Spleen (tissue), 11 donors: ENCODE results near the gene LARP1. TPM values are rescaled to one million over a fixed set of nuclear protein-coding genes. Genes with fewer than 3 reads are reported as not detected.

Source experiments
- DNase-seq: peaks from one replicate; pipeline ENCODE4 v3.0.0-alpha.2; 2020
- H3K27ac ChIP-seq, 8 donors: fragments of 200-600 bp; sonication (generic) in 7 of 8; 1 replicate in 4 of 8; 2 replicates in 4 of 8; pipeline versions ENCODE4 v1.5.0 to v1.8.0; 2016 to 2021; ENCODE audit warnings: inconsistent platforms in 4 of 8, mild to moderate bottlenecking in 4 of 8, moderate library complexity in 1 of 8
- H3K27me3 ChIP-seq, 7 donors: fragments of 200-600 bp; sonication (generic) in 6 of 7; replicated peaks in 1 of 7; 1 replicate in 4 of 7; 2 replicates in 3 of 7; pipeline versions ENCODE4 v1.5.0 to v1.8.0; 2016 to 2021; ENCODE audit warnings: inconsistent platforms in 3 of 7, mild to moderate bottlenecking in 1 of 7
- H3K36me3 ChIP-seq, 6 donors: fragments of 200-600 bp; sonication (generic) in 5 of 6; 1 replicate in 4 of 6; 2 replicates in 2 of 6; pipeline versions ENCODE4 v1.5.0 to v1.8.0; 2016 to 2021; ENCODE audit warnings: inconsistent platforms in 2 of 6
- H3K4me1 ChIP-seq, 6 donors: fragments of 200-600 bp; sonication (generic) in 5 of 6; 1 replicate in 3 of 6; 2 replicates in 3 of 6; pipeline versions ENCODE4 v1.5.0 to v1.8.0; 2016 to 2021; ENCODE audit warnings: inconsistent platforms in 3 of 6
- H3K4me3 ChIP-seq, 8 donors: fragments of 200-600 bp; sonication (generic) in 7 of 8; 1 replicate in 4 of 8; 2 replicates in 4 of 8; pipeline versions ENCODE4 v1.5.0 to v1.8.0; 2016 to 2021; ENCODE audit warnings: inconsistent platforms in 4 of 8, mild to moderate bottlenecking in 4 of 8, moderate library complexity in 2 of 8
- H3K9me3 ChIP-seq, 8 donors: fragments of 200-600 bp; sonication (generic) in 7 of 8; 1 replicate in 4 of 8; 2 replicates in 4 of 8; pipeline versions ENCODE4 v1.5.0 to v1.8.0; 2016 to 2021; ENCODE audit warnings: inconsistent platforms in 4 of 8
- CTCF ChIP-seq, 11 experiments: fragments of 200-600 bp in 7 of 11; fragments of 450-650 bp in 4 of 11; sonication (generic) in 4 of 11; IDR thresholded peaks in 8 of 11; conservative IDR thresholded peaks in 3 of 11; 1 replicate in 7 of 11; 2 replicates in 4 of 11; pipeline versions ENCODE4 v1.4.0 to v1.8.0; 2016 to 2021; ENCODE audit warnings: antibody characterized with exemption in 11 of 11, inconsistent platforms in 4 of 11, mild to moderate bottlenecking in 1 of 11
- POLR2A ChIP-seq, 3 donors: fragments of 450-650 bp; IDR thresholded peaks; one replicate each; pipeline ENCODE4 v1.5.1; 2017; ENCODE audit warnings: antibody characterized with exemption in 3 of 3, mild to moderate bottlenecking in 1 of 3
- POLR2AphosphoS5 ChIP-seq, 3 donors: sonication (generic); formaldehyde crosslinking; IDR thresholded peaks; one replicate each; pipeline ENCODE4 v1.5.1; 2017; ENCODE audit warnings: antibody characterized with exemption in 3 of 3
- WGBS, 5 donors: extraction: QIAGEN DNeasy Blood & Tissue Kit in 3 of 5; methylation state at CpG; one replicate each; pipeline versions ENCODE4 v1.1.5 to v1.1.7; 2013 to 2018; 5-methylcytosine and 5-hydroxymethylcytosine counted together
- intact Hi-C: fragments of 100-400 bp; cut with DNase I; formaldehyde crosslinking; loops from one replicate; pipeline ENCODE4 v1.15.0; 2023; ENCODE audit warnings: low total_unique reads
- polyA plus RNA-seq, 3 donors: library from polyadenylated mRNA; stranded (reverse); fragments of 200-250 nt; gene quantifications; one replicate each; pipeline ENCODE4 v1.2.1, GENCODE V29; 2013
- total RNA-seq, 7 donors: library from RNA; depleted of rRNA in 3 of 7; stranded (reverse); fragments of >200 nt in 3 of 7; fragmentation: NEBNext Ultra II Directional in 4 of 7; extraction: Animal tissue kit (Norgen Biotek cat#: 25700) in 4 of 7; gene quantifications; one replicate each; pipeline versions ENCODE4 v1.1.0 to v1.2.1, GENCODE V29; 2016 to 2021
- donor health status: healthy with polysubstance abuse.
- donor health status: DM: no; HTN: no; CAD: no; lungs with moderate emphysema.
- donor health status: DM: no; HTN: no; CAD: no.
- donor health status: Bipolar disorder and iron deficiency.
- donor health status: healthy.
- donor health status: DM: no; HTN: no; CAD: no.
- donor health status: DM: yes; HTN: yes; CAD: no.

The LARP1 gene
- total and polyA plus RNA-seq, 10 donors: 13.8 to 168 (median 120) TPM

- no peaks in the 10 kb centered on the region for H3K27me3 ChIP-seq
- 82 to 94% (median 92%) methylated on average over 2 of the region's 2 CpGs for WGBS, 5 donors
- H3K36me3 ChIP-seq: no peaks in the 10 kb centered on the region
- H3K9me3 ChIP-seq: no peaks in the 10 kb centered on the region
- H3K4me1 ChIP-seq: no peaks in the 10 kb centered on the region
- DNase-seq: no peak
- TF ChIP-seq CTCF (IDR thresholded peaks at IDR 0.05 in 8 of 11, conservative IDR thresholded peaks at IDR 0.05 in 3 of 11): no peak
- TF ChIP-seq POLR2AphosphoS5 (IDR thresholded peaks at IDR 0.05): no peak
- TF ChIP-seq POLR2A (IDR thresholded peaks at IDR 0.05): no peak
- H3K4me3 ChIP-seq: no peak overlapping the region
- intact Hi-C loops: no loop called here
- H3K27ac ChIP-seq: no peak overlapping the region
Observed at GRCh38 chr5:154722936-154723335, 32.2 kb upstream of the LARP1 start.

- DNase-seq: no peak
- H3K36me3 ChIP-seq: no peaks in the 10 kb centered on the region
- no peaks in the 10 kb centered on the region for H3K4me1 ChIP-seq
- no peaks in the 10 kb centered on the region for H3K27me3 ChIP-seq
- WGBS, 5 donors: 64 to 94% (median 72%) methylated on average over 2 of the region's 2 CpGs
- no peaks in the 10 kb centered on the region for H3K9me3 ChIP-seq
- no peak overlapping the region for H3K27ac ChIP-seq
- intact Hi-C loops: no loop called here
- TF ChIP-seq POLR2AphosphoS5 (IDR thresholded peaks at IDR 0.05) (no peak), POLR2A (IDR thresholded peaks at IDR 0.05) (no peak), CTCF (IDR thresholded peaks at IDR 0.05 in 8 of 11, conservative IDR thresholded peaks at IDR 0.05 in 3 of 11) (no peak)
- no peak overlapping the region for H3K4me3 ChIP-seq
Observed at GRCh38 chr5:154723740-154724505, 31.3 kb upstream of the LARP1 start.

- no peak for DNase-seq
- Histone ChIP-seq H3K9me3 (peaks cover 0 to 5% (median 0%) of the 10 kb centered on the region in 8 donors), H3K27me3 (no peaks in the 10 kb centered on the region), H3K4me1 (no peaks in the 10 kb centered on the region), H3K36me3 (no peaks in the 10 kb centered on the region), H3K4me3 (no peak overlapping the region), H3K27ac (no peak overlapping the region)
- intact Hi-C loops: no loop called here
- TF ChIP-seq POLR2AphosphoS5 (IDR thresholded peaks at IDR 0.05): no peak
- TF ChIP-seq CTCF (IDR thresholded peaks at IDR 0.05 in 8 of 11, conservative IDR thresholded peaks at IDR 0.05 in 3 of 11): no peak
- no peak for TF ChIP-seq POLR2A (IDR thresholded peaks at IDR 0.05)
- 81 to 87% (median 83%) methylated on average over 1 of the region's 1 CpG for WGBS, 5 donors
Observed at GRCh38 chr5:154727361-154727760, 27.8 kb upstream of the LARP1 start.

GRCh38 chr5:154728939-154729588 lies 26.1 kb upstream of the LARP1 start:
- Histone ChIP-seq H3K27me3 (no peaks in the 10 kb centered on the region), H3K27ac (no peak overlapping the region), H3K36me3 (no peaks in the 10 kb centered on the region), H3K4me1 (peaks cover 0 to 2% (median 0%) of the 10 kb centered on the region in 6 donors), H3K9me3 (peaks cover 0 to 5% (median 0%) of the 10 kb centered on the region in 8 donors), H3K4me3 (no peak overlapping the region)
- intact Hi-C loops: no loop called here
- TF ChIP-seq POLR2AphosphoS5 (IDR thresholded peaks at IDR 0.05) (no peak), POLR2A (IDR thresholded peaks at IDR 0.05) (no peak), CTCF (IDR thresholded peaks at IDR 0.05 in 8 of 11, conservative IDR thresholded peaks at IDR 0.05 in 3 of 11) (no peak)
- no peak for DNase-seq
- WGBS, 5 donors: 74 to 90% (median 82%) methylated on average over 3 of the region's 3 CpGs
